ENCODE results near the gene SERPINE3.

Gene SERPINE3

DNA sequence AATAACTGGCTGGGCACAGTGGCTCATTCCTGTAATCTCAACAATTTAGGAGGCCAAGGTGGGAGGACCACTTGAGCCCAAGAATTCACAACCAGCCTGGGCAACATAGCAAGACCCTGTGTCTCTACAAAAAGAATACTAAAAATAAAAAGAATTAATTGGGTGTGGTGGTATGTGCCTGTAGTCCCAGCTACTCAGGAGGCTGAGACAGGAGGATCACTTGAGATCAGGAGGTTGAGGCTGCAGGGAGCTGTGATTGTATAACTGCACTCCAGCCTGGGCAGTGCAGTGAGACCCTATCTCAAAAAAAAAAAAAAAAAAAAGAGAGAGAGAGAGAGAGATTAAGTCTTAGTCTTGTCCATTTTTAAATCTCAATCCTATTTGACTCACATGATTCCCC lies 35.6 kb upstream of the SERPINE3 start:
- ChIA-PET POLR2A (no interaction called here), CTCF (interaction anchor here (1.3 to 3.4 kb wide), 4 partner anchors 9 to 21 kb away, joined by 3 to 16 read pairs (median 4); no protein-coding TSS in a partner anchor)
- no peak for DNase-seq (ENCODE audit: extremely low spot score)
- TF ChIP-seq, protein P1, sequence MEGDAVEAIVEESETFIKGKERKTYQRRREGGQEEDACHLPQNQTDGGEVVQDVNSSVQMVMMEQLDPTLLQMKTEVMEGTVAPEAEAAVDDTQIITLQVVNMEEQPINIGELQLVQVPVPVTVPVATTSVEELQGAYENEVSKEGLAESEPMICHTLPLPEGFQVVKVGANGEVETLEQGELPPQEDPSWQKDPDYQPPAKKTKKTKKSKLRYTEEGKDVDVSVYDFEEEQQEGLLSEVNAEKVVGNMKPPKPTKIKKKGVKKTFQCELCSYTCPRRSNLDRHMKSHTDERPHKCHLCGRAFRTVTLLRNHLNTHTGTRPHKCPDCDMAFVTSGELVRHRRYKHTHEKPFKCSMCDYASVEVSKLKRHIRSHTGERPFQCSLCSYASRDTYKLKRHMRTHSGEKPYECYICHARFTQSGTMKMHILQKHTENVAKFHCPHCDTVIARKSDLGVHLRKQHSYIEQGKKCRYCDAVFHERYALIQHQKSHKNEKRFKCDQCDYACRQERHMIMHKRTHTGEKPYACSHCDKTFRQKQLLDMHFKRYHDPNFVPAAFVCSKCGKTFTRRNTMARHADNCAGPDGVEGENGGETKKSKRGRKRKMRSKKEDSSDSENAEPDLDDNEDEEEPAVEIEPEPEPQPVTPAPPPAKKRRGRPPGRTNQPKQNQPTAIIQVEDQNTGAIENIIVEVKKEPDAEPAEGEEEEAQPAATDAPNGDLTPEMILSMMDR (IDR thresholded peaks at IDR 0.05; ENCODE audit: control extremely low read depth, extremely low read depth, low read depth, missing control alignments): no peak

DNA sequence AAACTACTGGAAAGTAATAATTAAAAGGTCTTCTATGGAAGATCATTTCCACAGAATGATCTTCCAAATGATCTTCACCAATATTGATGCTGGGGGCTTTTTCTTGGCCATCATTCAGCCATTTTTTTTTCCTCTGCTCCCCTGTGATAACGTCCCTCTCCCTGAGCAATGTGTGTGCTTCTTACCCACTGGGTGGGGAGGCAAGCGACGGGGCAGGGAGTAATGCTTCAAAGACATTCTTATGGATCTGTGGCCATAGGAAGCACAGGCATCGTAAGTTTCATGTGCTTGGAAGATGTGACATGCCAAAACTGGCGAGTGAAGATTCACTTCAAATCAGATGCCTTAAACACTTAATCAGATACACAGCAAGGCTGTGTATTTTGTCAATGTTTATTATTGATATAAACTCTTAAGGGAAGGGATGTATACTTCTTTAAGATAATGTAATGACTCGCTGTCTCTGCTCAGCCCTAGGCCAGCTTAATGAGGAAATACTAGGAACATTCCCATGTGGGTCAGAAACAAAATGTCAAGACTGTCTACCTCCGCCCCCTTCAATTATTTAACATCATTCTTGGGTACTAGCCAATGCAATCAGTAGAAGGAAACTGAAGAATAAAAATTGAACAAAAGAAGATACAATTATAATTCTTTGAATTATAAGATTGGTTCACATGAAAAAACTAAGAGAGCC lies 34.1 kb upstream of the SERPINE3 start:
- POLR2A ChIA-PET: no interaction called here
- CTCF ChIA-PET: interaction anchor here (1.1 to 1.4 kb wide), 2 partner anchors 10 to 19 kb away, joined by 3 to 4 read pairs; no protein-coding TSS in a partner anchor
- DNase-seq (ENCODE audit: extremely low spot score): no peak
- TF ChIP-seq, protein P1 (IDR thresholded peaks at IDR 0.05; ENCODE audit: control extremely low read depth, extremely low read depth, low read depth, missing control alignments): no peak

DNA sequence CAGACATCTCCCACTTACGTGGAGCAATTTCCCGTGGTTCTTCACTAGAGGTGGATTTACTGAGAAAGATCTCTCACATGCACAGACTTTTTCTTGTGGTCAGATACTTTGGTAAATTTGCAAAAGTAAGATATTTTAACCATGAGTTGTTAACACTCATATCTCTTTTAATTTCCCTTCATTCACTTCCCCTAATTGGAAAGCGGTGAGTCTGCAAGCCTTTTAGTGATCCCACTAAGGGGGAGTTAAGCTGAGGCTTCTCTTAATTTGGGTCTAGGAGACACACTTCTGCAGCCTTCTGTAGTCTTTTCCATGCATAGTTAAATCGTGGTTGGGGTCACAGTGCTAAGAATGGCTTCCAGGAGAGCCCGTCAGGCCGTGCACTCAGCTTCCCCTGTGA lies 30.7 kb upstream of the SERPINE3 start:
- POLR2A ChIA-PET: no interaction called here
- CTCF ChIA-PET: interaction anchor here (1.4 to 1.7 kb wide), 3 partner anchors 11 to 183 kb away, joined by 3 to 6 read pairs (median 4); no protein-coding TSS in a partner anchor
- DNase-seq (ENCODE audit: extremely low spot score): no peak
- TF ChIP-seq, protein P1 (IDR thresholded peaks at IDR 0.05; ENCODE audit: control extremely low read depth, extremely low read depth, low read depth, missing control alignments): no peak

DNA sequence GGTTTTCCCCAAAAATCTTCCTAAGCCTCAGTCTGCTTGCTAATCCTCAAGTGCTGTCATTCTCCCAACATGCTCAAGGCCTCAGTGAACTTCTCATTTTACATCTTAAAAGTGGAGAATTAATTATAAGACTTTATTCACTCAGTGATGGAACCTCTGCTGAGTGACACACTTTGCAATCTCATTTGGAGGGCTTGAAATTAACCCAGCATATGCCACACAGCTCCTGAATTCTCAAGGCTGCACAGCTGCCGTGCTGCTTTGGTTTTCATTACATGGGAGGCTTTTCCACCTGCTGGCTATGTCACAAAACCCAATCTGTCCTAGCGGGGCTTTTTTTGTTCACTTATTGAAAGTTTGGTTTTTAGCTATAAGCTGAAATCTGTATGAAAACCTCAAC lies 28.3 kb upstream of the SERPINE3 start:
- TF ChIP-seq, protein P1 (IDR thresholded peaks at IDR 0.05; ENCODE audit: control extremely low read depth, extremely low read depth, low read depth, missing control alignments): no peak
- ChIA-PET POLR2A (no interaction called here), CTCF (interaction anchor here (0.9 to 1.4 kb wide), 2 partner anchors 10 to 13 kb away, joined by 3 read pairs; no protein-coding TSS in a partner anchor)
- no peak for DNase-seq (ENCODE audit: extremely low spot score)

DNA sequence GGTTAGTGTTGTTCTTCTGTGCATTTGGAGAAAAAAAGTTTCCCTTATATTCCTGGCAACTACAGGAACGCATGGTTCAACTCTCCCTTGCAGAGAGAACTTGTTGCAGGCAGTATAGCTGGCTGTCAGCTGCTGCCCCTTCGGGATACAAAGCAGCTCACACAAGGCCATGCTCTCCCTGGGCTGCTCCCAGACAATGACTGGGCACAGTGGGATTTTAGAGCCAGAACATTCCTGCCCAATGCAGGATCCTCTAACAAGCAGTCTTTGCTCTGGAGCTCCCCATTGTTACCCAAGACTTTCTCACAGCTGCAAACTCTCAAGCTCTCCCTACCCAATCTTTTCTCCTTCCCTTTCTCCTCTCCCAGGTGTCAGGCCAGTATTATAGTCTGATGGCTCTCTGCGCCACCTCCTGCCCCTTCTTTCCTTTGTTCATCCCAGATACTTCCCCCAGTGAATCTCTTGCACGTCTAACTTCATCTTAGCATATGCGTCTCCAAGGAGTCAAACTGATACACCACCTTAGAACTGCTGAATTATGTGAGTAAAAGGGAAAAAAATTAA lies 27.5 kb upstream of the SERPINE3 start:
- ChIA-PET POLR2A (no interaction called here), CTCF (interaction anchor here (0.9 to 1.6 kb wide), 2 partner anchors 14 to 25 kb away, joined by 3 to 12 read pairs; no protein-coding TSS in a partner anchor)
- TF ChIP-seq, protein P1 (IDR thresholded peaks at IDR 0.05; ENCODE audit: control extremely low read depth, extremely low read depth, low read depth, missing control alignments): no peak
- DNase-seq (ENCODE audit: extremely low spot score): no peak

DNA sequence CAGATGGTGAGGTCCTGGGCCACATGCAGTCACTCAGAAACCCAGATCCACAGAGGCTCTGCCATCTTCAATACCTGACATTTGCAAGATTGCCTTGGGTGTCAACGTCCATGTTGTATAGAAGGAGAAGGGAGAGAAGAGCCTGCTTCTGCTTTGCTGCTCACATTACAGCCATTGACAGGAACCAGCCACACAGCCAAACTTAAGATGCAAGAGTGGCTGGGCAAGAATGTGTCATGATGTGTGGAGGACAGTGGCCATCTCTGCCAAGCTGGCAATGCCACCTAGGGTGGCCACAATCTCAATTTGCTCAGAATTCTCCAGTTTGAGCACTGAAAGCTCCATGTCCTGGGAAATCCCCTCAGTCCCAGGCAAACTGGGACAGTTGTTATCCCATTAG lies 25.9 kb upstream of the SERPINE3 start:
- DNase-seq (ENCODE audit: extremely low spot score): no peak
- CTCF ChIA-PET: interaction anchor here (1.2 to 1.3 kb wide), 2 partner anchors 11 kb away, joined by 3 read pairs; no protein-coding TSS in a partner anchor
- TF ChIP-seq, protein P1 (IDR thresholded peaks at IDR 0.05; ENCODE audit: control extremely low read depth, extremely low read depth, low read depth, missing control alignments): no peak
- POLR2A ChIA-PET: no interaction called here
